GM13977 (cell line): Measurements from ENCODE around the gene BAG3.

Source experiments
- DNase-seq: peaks from one replicate; pipeline ENCODE4 v3.0.0; 2012; ENCODE audit warnings: low spot score
- CTCF ChIP-seq: IDR thresholded peaks from 2 replicates; pipeline ENCODE4 v1.5.1; 2012; ENCODE audit warnings: mild to moderate bottlenecking, control low read depth; ENCODE audit not compliant: insufficient read depth; ENCODE audit errors: extremely low read depth, missing control alignments
- in situ Hi-C: fragments of 300-500 bp; cut with MboI; formaldehyde crosslinking; loops from one replicate; pipeline ENCODE4 v1.12.0; 2022; ENCODE audit warnings: low sequenced_read_pairs, low pct_unique_long_range_greater_than_20kb, mixed read lengths, inconsistent platforms; ENCODE audit not compliant: unreplicated experiment

The BAG3 gene

DNA sequence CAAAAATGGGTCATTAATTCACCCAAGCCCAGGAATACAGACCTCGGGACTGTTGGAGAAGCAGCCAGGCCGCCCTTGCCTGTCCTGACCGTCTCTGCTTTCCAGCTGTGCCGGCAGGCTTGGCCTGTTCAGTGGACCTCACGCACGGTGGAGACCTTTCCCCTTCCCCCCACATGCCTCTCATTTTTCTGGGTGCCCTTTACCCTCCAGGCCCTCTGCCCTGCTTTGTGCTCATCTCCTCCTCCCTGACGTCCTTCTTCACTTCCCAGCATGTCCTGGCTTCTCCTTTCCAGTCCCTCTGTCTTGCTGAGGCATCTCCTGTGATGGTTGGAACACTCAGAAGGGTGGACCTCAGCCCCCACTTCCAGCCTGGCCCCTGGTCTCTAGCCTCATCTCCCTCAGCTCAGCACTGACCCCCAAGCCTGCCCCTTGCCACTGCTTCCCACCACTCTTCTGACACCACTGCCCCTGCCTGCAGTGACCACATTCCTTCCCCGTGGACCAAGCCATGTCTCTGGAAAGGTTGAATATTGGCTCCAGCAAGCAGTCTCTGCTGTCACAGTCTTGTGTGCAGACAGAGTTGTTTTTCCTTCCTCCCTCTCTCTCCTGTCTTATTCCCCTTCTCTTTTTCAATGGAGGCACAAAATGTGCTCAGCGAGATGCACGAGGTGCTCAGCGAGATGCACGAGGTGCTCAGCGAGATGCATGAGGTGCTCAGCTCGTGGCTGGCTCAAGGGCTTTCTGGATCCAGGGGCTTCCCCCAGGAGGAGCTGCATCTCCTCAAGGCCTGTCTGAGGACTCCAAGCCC, 14.9 kb downstream of the BAG3 start:
- no peak for DNase-seq
- no peak for TF ChIP-seq CTCF

DNA sequence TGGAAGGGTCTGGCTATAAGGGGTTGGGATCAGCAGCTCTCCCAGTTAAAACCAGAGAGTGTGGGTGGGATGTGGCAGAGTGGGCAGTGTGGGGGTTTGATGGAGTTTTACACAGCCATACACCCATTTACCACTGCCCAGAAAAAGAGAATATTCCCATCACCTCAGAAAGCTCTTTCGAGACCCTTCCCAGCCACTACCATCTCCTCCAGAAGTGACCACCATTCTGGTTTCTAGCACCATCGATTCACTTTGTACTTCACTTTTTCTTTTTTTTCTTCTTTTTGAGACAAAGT, 15.5 kb downstream of the BAG3 start:
- TF ChIP-seq CTCF: no peak
- in situ Hi-C loops: no loop called here
- DNase-seq: no peak

More for the DNA sequence above, 14.9 kb downstream of the BAG3 start:
- in situ Hi-C loops: no loop called here

- no peak for DNase-seq
- in situ Hi-C loops: no loop called here
Observed at GRCh38 chr10:119667562-119668328, 16.6 kb downstream of the BAG3 start.

GRCh38 chr10:119668461-119668860, 17.3 kb downstream of the BAG3 start:
- in situ Hi-C loops: no loop called here
- TF ChIP-seq CTCF: no peak
- DNase-seq: no peak

More at GRCh38 chr10:119667562-119668328, 16.6 kb downstream of the BAG3 start:
- no peak for TF ChIP-seq CTCF

GRCh38 chr10:119669331-119669730, 18.2 kb downstream of the BAG3 start:
- in situ Hi-C loops: no loop called here
- no peak for TF ChIP-seq CTCF
- DNase-seq: no peak

GRCh38 chr10:119669975-119670640, 18.9 kb downstream of the BAG3 start:
- no peak for DNase-seq
- no peak for TF ChIP-seq CTCF
- in situ Hi-C loops: no loop called here
